OCI-LY1 (cell line): ENCODE measurements around the gene RCBTB1.

Source experiments
- H2AFZ ChIP-seq: fragments of 200-600 bp; sonication (generic), shearing (Covaris generic); 2 replicates; pipeline ENCODE4 v1.6.0; 2014; ENCODE audit warnings: antibody characterized with exemption, mild to moderate bottlenecking, low read length
- H3F3A ChIP-seq: fragments of 200-600 bp; sonication (generic), shearing (Covaris generic); 2 replicates; pipeline ENCODE4 v1.6.0; 2014; ENCODE audit warnings: mild to moderate bottlenecking, antibody characterized with exemption, low read length, moderate library complexity; ENCODE audit not compliant: insufficient read depth
- H3K27ac ChIP-seq: fragments of 200-600 bp; sonication (generic); 2 replicates; pipeline ENCODE4 v1.5.1; 2014; ENCODE audit warnings: low read length, mixed run types, mild to moderate bottlenecking, low read depth; ENCODE audit not compliant: poor library complexity, severe bottlenecking
- H3K27me3 ChIP-seq: fragments of 200-600 bp; sonication (generic); 2 replicates; pipeline ENCODE4 v1.6.0; 2014; ENCODE audit warnings: antibody characterized with exemption, mild to moderate bottlenecking, low read length, moderate library complexity; ENCODE audit not compliant: insufficient read depth
- H3K36me3 ChIP-seq: fragments of 200-600 bp; sonication (generic); 2 replicates; pipeline ENCODE4 v1.6.1; 2014; ENCODE audit warnings: mild to moderate bottlenecking, antibody characterized with exemption, low read length, moderate library complexity, mixed read lengths; ENCODE audit not compliant: insufficient read depth
- H3K4me1 ChIP-seq: fragments of 200-600 bp; sonication (generic); 2 replicates; pipeline ENCODE4 v1.5.1; 2014; ENCODE audit warnings: mild to moderate bottlenecking, low read length, moderate library complexity; ENCODE audit not compliant: insufficient read depth, severe bottlenecking
- H3K4me2 ChIP-seq: fragments of 200-600 bp; sonication (generic), shearing (Covaris generic); 2 replicates; pipeline ENCODE4 v1.6.1; 2014; ENCODE audit warnings: low read length
- H3K4me3 ChIP-seq: fragments of 200-600 bp; sonication (generic); 2 replicates; pipeline ENCODE4 v1.5.1; 2014; ENCODE audit warnings: low read length, low read depth, mild to moderate bottlenecking, mixed read lengths; ENCODE audit not compliant: poor library complexity, severe bottlenecking
- H3K79me2 ChIP-seq: fragments of 200-600 bp; shearing (Covaris generic); 2 replicates; pipeline ENCODE4 v1.6.1; 2016; ENCODE audit warnings: mixed run types, low read length, mixed read lengths; ENCODE audit not compliant: insufficient read depth
- H3K9ac ChIP-seq: fragments of 200-600 bp; sonication (generic), shearing (Covaris generic); 2 replicates; pipeline ENCODE4 v1.6.1; 2014; ENCODE audit warnings: mild to moderate bottlenecking, low read length, mixed read lengths
- H3K9me2 ChIP-seq: fragments of 200-600 bp; sonication (generic), shearing (Covaris generic); 2 replicates; pipeline ENCODE4 v1.6.1; 2014; ENCODE audit warnings: low read depth, mild to moderate bottlenecking, low read length, mixed read lengths
- H3K9me3 ChIP-seq: fragments of 200-600 bp; shearing (Covaris generic); 2 replicates; pipeline ENCODE4 v1.6.1; 2014; ENCODE audit warnings: low read length, mixed read lengths
- H4K20me1 ChIP-seq: fragments of 200-600 bp; sonication (generic), shearing (Covaris generic); 2 replicates; pipeline ENCODE4 v1.6.0; 2016; ENCODE audit warnings: mild to moderate bottlenecking, low read length; ENCODE audit not compliant: insufficient read depth
- CTCF ChIP-seq: fragments of 200-600 bp; sonication (generic), shearing (Covaris generic); IDR thresholded peaks from 2 replicates; pipeline ENCODE4 v1.5.1; 2017; ENCODE audit warnings: mild to moderate bottlenecking, antibody characterized with exemption, low read length, moderate library complexity, mixed read lengths
- EZH2 ChIP-seq: fragments of 200-600 bp; sonication (generic), shearing (Covaris generic); IDR thresholded peaks from 2 replicates; pipeline ENCODE4 v1.8.0; 2017; ENCODE audit warnings: borderline replicate concordance, mixed run types, mild to moderate bottlenecking, antibody characterized with exemption, low read length, moderate library complexity, mixed read lengths

RCBTB1 gene

GRCh38 chr13:49503951-49504350 lies 81.4 kb downstream of the RCBTB1 start:
- Histone ChIP-seq H3K36me3 (peaks cover 32% of the 10 kb centered on the region), H2AFZ (no peak overlapping the region), H3K4me3 (no peak overlapping the region), H3K9me2 (no peaks in the 10 kb centered on the region; the same call in 1 of the 2 replicates), H3K27me3 (no peaks in the 10 kb centered on the region), H3K27ac (no peak overlapping the region), H3K9ac (no peak overlapping the region), H4K20me1 (no peaks in the 10 kb centered on the region), H3K4me2 (no peak overlapping the region), H3K9me3 (no peaks in the 10 kb centered on the region), H3F3A (peaks cover 2% of the 10 kb centered on the region; the same call in 1 of the 2 replicates), H3K79me2 (no peaks in the 10 kb centered on the region), H3K4me1 (no peaks in the 10 kb centered on the region)
- no peak for TF ChIP-seq EZH2
- TF ChIP-seq CTCF, result no peak

GRCh38 chr13:49502954-49503353 lies 82.4 kb downstream of the RCBTB1 start:
- TF ChIP-seq CTCF (no peak), EZH2 (no peak)
- no peak overlapping the region for H3K9ac ChIP-seq
- no peaks in the 10 kb centered on the region for H4K20me1 ChIP-seq
- no peak overlapping the region for H2AFZ ChIP-seq
- no peaks in the 10 kb centered on the region for H3K79me2 ChIP-seq
- H3K9me2 ChIP-seq, result no peaks in the 10 kb centered on the region
- peaks cover 6% of the 10 kb centered on the region for H3K4me1 ChIP-seq
- H3K27ac ChIP-seq, result no peak overlapping the region
- H3K9me3 ChIP-seq, result no peaks in the 10 kb centered on the region
- peaks cover 3% of the 10 kb centered on the region; the same call in 1 of the 2 replicates for H3F3A ChIP-seq
- no peaks in the 10 kb centered on the region for H3K27me3 ChIP-seq
- H3K4me2 ChIP-seq, result no peak overlapping the region
- H3K36me3 ChIP-seq, result peaks cover 32% of the 10 kb centered on the region
- H3K4me3 ChIP-seq, result no peak overlapping the region

GRCh38 chr13:49499889-49500660 lies 85.3 kb downstream of the RCBTB1 start:
- Histone ChIP-seq H3K27me3 (no peaks in the 10 kb centered on the region), H3K27ac (no peak overlapping the region), H3K79me2 (no peaks in the 10 kb centered on the region), H3K4me1 (peaks cover 26% of the 10 kb centered on the region), H4K20me1 (no peaks in the 10 kb centered on the region), H2AFZ (no peak overlapping the region), H3K9me2 (no peaks in the 10 kb centered on the region), H3K4me3 (no peak overlapping the region), H3K36me3 (peaks cover 20% of the 10 kb centered on the region; the same call in 1 of the 2 replicates), H3K4me2 (no peak overlapping the region), H3K9me3 (no peaks in the 10 kb centered on the region), H3F3A (peaks cover 3% of the 10 kb centered on the region; the same call in 1 of the 2 replicates), H3K9ac (no peak overlapping the region)
- no peak for TF ChIP-seq CTCF
- TF ChIP-seq EZH2, result no peak
